Large intestine (tissue), 3 donors: ENCODE measurements around the gene OBSCN. TPM values are rescaled to one million over a fixed set of nuclear protein-coding genes. Genes with fewer than 3 reads are reported as not detected.

ENCODE experiments used
- DNase-seq, 2 donors: peaks; one replicate each; pipeline versions ENCODE4 v3.0.0 to v3.0.0-alpha.2; 2013
- H3K27ac ChIP-seq: one replicate; pipeline ENCODE4 v1.5.1; 2013; ENCODE audit warnings: low read length
- H3K27me3 ChIP-seq: 2 replicates; pipeline ENCODE4 v1.6.1; 2013; ENCODE audit warnings: low read length; ENCODE audit not compliant: control insufficient read depth, insufficient read depth
- H3K36me3 ChIP-seq: 2 replicates; pipeline ENCODE4 v1.6.1; 2013; ENCODE audit warnings: low read length; ENCODE audit not compliant: control insufficient read depth, insufficient read depth
- H3K4me1 ChIP-seq: one replicate; pipeline ENCODE4 v1.6.1; 2013; ENCODE audit warnings: low read length; ENCODE audit not compliant: control insufficient read depth, insufficient read depth
- H3K4me3 ChIP-seq: one replicate; pipeline ENCODE4 v1.5.1; 2013; ENCODE audit warnings: low read length
- H3K9me3 ChIP-seq: one replicate; pipeline ENCODE4 v1.6.1; 2013; ENCODE audit warnings: mild to moderate bottlenecking, low read depth, low read length, moderate library complexity; ENCODE audit not compliant: control insufficient read depth
- WGBS: methylation state at CpG from one replicate; pipeline ENCODE4 v1.1.5; 2013; ENCODE audit warnings: low lambda C conversion rate; ENCODE audit not compliant: insufficient coverage; 5-methylcytosine and 5-hydroxymethylcytosine counted together
- polyA plus RNA-seq: library from polyadenylated mRNA; unstranded; fragments of 120-200 nt; gene quantifications from one replicate; pipeline ENCODE4 v1.2.1, GENCODE V29; 2013

The OBSCN gene
- polyA plus RNA-seq, 1 donor: 58.9 TPM

DNA sequence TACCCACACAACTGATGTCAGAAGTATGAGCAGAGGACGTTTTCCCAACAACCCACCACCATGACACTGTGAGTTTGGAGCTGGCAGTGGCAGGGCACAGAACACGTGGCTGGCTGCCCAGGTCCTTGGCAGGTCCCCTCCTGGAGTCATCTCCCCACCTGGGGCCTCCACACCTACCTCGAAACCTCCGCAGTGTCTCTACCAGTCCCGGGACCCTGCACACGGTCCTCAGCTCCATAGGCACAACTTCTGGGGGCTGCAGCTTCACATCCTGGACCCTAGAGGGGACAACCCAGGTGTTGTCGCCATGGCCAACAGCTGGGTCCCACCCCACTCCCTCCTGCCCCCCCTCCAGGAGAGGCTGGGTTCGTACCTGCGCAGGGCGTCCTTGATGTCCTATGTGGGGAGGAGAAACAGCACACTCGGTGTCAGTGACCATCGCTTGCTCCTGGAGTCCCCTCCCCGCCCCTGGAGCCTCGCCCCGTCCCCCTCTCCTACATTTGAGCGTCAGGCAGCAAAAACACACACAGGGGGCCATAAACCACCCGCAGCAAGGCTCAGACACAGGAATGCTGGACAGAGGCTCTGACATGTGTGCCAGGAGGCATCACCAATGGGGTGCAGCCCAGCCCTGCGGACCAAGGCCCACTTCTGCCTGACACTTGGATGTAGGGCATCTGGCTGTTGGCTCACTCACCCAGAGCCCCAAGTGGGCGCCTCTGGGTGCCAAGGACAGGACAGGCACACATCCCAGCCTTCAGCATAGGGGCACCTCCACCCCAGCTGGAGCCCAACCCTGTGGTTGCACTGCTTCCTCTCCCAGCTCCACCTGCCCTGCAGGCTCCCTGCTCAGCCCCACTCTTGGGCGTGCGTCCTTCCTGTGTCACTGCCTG lies 189.2 kb downstream of the OBSCN start:
- peaks cover 72% of the 10 kb centered on the region for H3K36me3 ChIP-seq
- WGBS: no CpG with 5 or more reads among the region's 21 CpGs
- no peaks in the 10 kb centered on the region for H3K27me3 ChIP-seq
- no peaks in the 10 kb centered on the region for H3K9me3 ChIP-seq
- H3K27ac ChIP-seq: no peak overlapping the region
- no peak for DNase-seq
- no peak overlapping the region for H3K4me3 ChIP-seq
- no peaks in the 10 kb centered on the region for H3K4me1 ChIP-seq

DNA sequence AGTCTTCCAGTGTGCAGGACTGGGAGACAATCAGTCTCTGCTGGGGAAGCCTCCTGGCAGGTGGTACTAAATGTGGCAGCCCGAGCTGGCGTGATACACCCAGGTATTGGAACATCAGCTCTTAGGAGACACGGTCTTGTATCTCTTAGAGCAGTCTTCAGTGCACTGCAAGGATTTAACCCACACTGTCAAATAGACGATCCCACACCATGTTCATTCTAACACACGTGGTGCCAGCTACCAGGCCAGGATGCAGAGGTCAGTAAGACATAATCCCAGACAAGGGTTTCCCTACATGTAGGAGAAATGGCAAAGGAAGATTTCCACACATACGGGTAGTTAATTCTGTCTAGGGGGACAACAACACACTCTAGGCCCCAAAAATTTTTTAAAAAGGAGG lies 190.1 kb downstream of the OBSCN start:
- Histone ChIP-seq H3K27ac (no peak overlapping the region), H3K9me3 (no peaks in the 10 kb centered on the region), H3K4me1 (no peaks in the 10 kb centered on the region), H3K27me3 (no peaks in the 10 kb centered on the region), H3K4me3 (no peak overlapping the region), H3K36me3 (peaks cover 72% of the 10 kb centered on the region)
- WGBS: no CpG with 5 or more reads among the region's 6 CpGs
- no peak for DNase-seq

DNA sequence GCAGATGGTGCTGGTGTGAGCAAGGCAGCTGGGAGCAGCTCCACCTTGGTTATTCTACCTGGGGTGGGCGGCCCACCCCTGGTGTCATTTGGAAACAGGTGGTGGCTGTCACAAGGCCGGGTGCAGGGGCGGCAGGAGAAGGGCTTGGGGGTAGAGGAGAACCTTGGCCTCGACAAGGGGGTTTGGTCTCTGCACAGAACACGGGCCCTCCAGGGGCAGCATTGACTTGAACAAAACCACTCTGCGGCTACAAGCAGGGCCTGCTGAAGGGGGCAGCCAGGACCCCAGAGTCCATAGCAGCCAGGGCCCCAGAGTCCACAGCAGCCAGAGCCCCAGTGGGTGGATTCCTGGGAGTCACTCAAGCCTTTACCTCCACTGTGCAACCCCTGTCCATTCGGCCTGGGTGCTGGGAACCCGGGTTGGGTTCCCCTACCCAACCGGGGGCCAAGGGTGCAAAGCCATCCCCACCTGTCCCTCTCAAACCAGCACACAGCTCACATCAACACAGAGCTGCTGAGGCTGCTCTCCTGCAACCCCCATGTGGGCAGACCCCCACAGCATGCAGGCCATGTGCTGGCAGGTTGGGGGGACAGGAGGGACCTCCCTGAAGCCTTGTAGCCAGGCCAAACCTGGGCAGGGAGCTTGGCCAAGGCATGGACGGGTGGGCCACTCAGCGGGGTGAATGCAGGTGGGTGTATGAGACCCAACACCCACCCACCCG lies 191.1 kb downstream of the OBSCN start:
- Histone ChIP-seq H3K27ac (no peak overlapping the region), H3K36me3 (peaks cover 76% of the 10 kb centered on the region), H3K4me3 (no peak overlapping the region), H3K4me1 (no peaks in the 10 kb centered on the region), H3K27me3 (no peaks in the 10 kb centered on the region), H3K9me3 (no peaks in the 10 kb centered on the region)
- WGBS: no CpG with 5 or more reads among the region's 12 CpGs
- DNase-seq: no peak

DNA sequence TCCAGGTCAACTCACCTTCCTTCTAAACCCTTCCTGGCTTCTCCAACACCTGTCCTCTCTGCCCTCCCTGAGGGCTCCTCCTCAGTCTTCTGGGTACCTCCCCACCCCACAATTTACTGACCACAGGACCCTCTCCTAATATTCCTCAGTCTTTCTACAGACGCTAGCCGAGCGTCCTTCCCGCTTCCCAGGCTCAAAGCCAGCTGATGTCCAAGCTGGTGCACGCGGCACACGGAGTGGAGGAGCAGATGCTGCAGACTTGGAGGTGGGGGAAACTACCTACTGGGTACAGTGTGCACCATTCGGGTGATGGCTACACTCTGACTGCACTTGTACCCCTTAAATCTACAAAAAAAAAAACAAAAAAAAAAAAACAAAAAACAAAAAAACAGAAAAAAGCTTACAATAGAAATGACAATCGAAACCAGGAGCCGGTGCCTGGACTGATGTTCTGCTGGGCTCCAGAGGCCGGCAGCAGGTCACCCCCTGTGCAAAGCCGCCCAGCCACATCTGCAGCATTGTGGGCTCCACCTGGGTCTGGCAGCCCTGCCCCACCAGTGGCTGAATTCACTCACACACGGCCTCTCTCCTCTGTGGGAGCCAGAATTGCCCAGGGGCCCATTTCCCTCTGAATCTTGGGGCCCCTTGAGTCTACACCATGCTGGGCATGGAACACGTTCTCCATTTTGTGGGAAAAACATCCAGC lies 191.8 kb downstream of the OBSCN start:
- Histone ChIP-seq H3K4me1 (peaks cover under 1% of the 10 kb centered on the region), H3K9me3 (no peaks in the 10 kb centered on the region), H3K36me3 (peaks cover 68% of the 10 kb centered on the region), H3K27ac (no peak overlapping the region), H3K27me3 (no peaks in the 10 kb centered on the region), H3K4me3 (no peak overlapping the region)
- no peak for DNase-seq
- WGBS: 100% methylated on average over 4 of the region's 14 CpGs

DNA sequence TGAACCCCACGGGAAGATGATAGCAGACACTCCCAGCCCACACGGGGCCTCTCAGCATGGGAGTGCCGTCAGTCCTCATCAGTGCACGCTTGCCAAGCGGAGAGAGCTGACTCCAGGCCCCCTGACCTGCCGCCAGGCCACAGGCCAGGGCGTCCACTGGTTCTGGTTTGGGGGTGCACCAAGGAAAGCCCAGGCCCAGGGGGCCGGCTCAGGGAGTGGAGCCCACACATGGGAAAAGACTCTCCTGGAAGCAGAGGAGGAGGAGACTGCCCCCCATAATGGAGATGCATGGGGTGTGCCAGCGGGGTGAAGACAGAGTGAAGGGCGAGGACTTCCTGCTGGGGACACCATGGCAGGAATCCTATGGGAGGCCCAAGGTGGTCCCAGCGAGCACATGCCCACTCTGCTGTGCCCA lies 192.4 kb downstream of the OBSCN start:
- no peaks in the 10 kb centered on the region for H3K9me3 ChIP-seq
- no CpG with 5 or more reads among the region's 11 CpGs for WGBS
- H3K27me3 ChIP-seq: no peaks in the 10 kb centered on the region
- no peak overlapping the region for H3K4me3 ChIP-seq
- no peak overlapping the region for H3K27ac ChIP-seq
- no peak for DNase-seq
- H3K4me1 ChIP-seq: peaks cover 6% of the 10 kb centered on the region
- peaks cover 62% of the 10 kb centered on the region for H3K36me3 ChIP-seq

DNA sequence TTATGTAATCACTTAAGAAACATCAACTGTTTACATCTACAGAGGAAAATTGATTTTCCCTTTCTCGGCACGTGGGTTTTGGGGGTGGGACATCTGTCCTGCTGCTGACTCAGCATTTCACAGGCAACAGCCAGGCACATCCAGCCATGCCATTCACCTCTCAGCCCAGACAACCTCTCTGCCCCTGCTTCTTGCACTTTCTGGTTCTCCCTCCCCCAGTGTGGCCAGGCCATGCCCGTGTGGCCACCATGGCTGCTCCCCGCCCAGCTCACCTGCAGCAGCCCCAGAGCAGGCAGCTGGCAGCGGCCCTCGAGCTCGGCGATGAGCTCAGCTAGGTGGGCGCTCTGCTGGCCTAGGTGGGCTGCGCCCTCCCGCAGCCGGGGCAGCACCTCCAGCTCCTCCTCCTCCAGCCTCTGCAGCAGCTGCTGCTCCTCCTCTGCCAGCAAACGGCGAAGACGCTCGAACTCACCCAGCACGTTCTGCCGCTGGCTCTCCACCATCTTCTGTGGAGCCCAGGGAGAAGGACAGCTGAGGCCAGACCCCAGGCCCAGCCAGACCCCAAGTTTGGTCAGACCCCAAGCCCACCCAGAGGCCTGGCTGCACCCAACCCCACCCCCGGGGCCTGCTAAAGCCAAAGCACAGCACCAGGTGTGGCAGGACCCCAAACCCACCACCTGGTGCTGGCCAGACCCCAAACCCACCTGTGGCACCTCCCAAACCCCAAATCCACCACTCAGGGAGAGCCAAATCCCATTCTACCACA lies 193.0 kb downstream of the OBSCN start:
- Histone ChIP-seq H3K4me3 (no peak overlapping the region), H3K36me3 (peaks cover 56% of the 10 kb centered on the region), H3K4me1 (peaks cover 12% of the 10 kb centered on the region), H3K9me3 (no peaks in the 10 kb centered on the region), H3K27ac (no peak overlapping the region), H3K27me3 (no peaks in the 10 kb centered on the region)
- DNase-seq: no peak
- WGBS: no CpG with 5 or more reads among the region's 19 CpGs

DNA sequence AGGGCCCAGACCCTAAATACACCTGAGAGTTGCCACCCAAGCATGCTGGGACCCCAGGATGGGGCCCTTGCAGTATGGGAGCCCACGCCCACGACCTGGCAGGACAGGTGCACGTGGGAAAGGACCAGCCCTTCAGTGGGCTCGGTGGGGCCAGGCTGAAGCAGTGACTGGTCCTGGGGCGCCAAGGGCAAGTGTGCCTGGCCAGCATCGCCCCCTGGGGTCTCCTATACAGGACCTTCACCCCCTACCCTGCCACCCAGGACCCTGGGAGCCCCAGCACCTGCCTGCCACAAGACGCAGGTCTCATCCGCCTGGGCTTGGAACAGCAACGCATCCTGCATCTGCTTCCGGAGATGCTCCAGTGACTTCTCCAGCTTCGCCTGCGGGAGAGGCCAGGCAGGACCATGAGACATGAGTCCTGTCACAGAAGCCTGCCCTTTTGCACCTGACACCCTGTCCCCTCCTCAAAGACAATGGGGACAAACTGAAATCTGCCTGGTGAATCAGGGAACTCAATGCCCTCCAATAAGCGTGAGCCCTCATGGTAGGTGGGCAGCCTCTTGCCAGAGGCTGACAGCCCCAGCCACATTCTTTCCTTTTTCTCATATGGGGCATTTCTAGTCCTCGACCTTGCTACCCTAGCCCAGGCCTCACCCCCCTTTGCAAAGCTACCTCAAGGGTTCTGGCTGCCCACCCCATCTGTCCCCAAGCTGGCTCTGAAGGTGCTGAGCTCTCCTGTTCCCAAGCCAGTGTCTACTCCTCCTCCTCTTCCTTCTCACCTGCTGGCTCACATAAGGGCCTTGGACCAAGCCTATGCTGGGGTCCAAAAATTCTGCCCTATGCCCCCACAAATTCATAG lies 194.2 kb downstream of the OBSCN start:
- WGBS: no CpG with 5 or more reads among the region's 14 CpGs
- Histone ChIP-seq H3K27me3 (no peaks in the 10 kb centered on the region), H3K4me3 (no peak overlapping the region), H3K27ac (no peak overlapping the region), H3K36me3 (peaks cover 45% of the 10 kb centered on the region), H3K9me3 (no peaks in the 10 kb centered on the region), H3K4me1 (peaks cover 12% of the 10 kb centered on the region)
- no peak for DNase-seq

DNA sequence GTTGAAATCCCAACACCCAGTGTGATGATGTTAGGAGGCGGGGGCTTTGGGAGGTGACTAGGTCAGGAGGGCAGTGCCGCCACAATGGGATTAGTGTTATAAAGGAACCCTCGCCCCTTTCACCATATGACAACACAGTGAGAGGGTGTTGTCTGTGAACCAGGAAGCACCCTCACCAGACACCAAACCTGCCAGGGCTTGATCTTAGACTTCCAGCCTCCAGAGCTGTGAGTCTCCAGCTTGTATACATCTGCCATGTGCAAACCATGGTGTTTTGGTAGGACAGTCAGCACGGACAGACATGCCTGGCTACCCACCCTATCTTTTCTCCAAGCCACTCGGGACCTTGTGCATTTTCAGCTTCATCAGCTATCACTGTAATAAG lies 194.8 kb downstream of the OBSCN start:
- Histone ChIP-seq H3K27me3 (no peaks in the 10 kb centered on the region), H3K36me3 (peaks cover 39% of the 10 kb centered on the region), H3K27ac (no peak overlapping the region), H3K4me3 (no peak overlapping the region), H3K4me1 (peaks cover 12% of the 10 kb centered on the region), H3K9me3 (no peaks in the 10 kb centered on the region)
- DNase-seq: no peak
- WGBS: no CpG with 5 or more reads among the region's 5 CpGs

DNA sequence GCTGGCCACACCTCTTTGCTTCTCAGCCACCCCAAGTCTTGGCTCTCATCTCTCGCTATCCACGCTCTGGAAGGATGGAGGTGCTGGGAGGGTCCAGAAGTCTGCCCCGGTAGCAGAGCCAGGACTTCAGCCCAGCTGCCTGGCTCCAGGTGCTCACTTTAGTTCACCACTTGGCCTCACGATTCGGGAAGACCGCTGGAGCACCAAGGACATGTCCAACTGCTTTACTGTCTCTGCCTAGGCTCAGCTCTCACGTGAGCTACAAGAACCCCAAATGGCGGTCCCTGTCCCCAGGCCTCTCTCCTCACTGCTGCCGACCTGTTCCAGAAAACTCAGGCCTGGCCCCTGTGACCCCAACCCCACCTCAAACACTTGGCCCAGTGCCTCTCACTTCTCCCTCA lies 195.4 kb downstream of the OBSCN start:
- no peak overlapping the region for H3K27ac ChIP-seq
- WGBS: 100% methylated on average over 1 of the region's 9 CpGs
- no peak for DNase-seq
- peaks cover 12% of the 10 kb centered on the region for H3K4me1 ChIP-seq
- H3K9me3 ChIP-seq: no peaks in the 10 kb centered on the region
- H3K4me3 ChIP-seq: no peak overlapping the region
- H3K27me3 ChIP-seq: no peaks in the 10 kb centered on the region
- peaks cover 33% of the 10 kb centered on the region for H3K36me3 ChIP-seq
